ENCODE results near the gene CRMP1. TPM values are rescaled to one million over a fixed set of nuclear protein-coding genes. Genes with fewer than 3 reads are reported as not detected.

CRMP1 gene
- polyA plus RNA-seq, 1 donor from 2014 or later: not detected

DNA sequence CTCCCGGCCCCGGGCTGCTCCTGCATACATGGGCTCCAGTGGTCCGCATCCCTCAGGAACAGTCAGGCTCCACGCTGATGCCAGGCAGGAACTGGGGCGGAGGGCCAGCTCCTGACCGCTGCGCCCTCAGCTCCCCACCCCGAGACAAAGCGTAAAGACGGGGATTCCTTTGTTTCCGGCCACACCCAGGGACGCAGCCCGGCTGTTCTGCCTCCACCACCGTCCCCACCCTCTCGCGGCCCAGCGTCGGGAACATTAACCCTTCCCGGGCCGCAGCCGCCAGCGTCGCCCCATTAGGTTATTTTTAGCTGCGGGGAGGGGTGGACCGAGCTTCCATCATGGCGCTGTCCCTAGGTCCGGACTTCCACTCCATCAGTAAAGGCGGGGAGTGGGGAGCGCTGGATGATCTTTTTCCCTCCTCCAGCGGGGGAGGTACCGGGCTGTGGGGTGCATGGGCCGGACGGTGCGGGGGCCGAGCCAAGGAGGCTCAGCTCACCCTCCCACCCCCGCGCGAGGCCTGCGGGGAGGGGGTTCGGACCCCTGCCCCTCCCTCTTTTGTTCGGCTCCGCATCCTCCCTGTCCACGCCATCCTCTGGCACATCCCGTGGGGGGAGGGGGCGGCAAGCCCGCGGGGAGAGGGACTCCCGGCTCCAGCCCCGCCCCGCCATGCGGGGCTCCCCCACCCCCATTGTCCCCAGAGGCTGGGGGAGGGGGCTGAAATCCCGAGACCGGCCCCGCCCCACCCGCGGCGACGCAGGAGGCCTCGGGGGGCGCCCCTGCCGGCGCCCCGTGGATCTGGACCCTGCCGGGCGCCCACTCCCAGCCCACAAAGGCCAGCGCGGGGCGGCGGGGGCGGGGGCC lies 5.3 kb downstream of the CRMP1 start:
- H3K4me3 Mint-ChIP-seq: no peak overlapping the region
- H3K27me3 Mint-ChIP-seq: peaks cover 41% of the 10 kb centered on the region
- peaks cover 0 to 2% (median 0%) of the 10 kb centered on the region in 3 donors for H3K4me1 Mint-ChIP-seq
- H3K36me3 Mint-ChIP-seq: no peaks in the 10 kb centered on the region
- H3K27ac Mint-ChIP-seq: no peak overlapping the region
- peaks cover 0 to 3% (median 2%) of the 10 kb centered on the region in 3 donors for H3K9me3 Mint-ChIP-seq

DNA sequence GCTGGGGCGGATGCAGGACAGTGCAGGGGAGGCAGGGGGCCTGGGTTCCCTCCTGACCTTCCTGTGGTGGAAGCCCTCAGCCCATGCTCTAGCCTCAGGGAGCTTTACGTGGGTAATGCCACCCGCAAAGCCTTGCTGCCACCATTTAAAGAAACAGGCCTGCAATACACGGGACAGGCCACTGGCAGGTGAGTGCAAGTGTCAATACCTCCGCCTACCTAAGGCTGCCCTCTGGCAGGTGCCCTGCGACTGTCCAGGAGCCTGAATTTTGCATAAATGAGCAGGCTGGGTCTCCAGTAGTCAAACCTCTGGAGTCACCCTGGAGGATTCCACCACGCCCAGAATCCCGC lies 5.9 kb downstream of the CRMP1 start:
- H3K27ac Mint-ChIP-seq: no peak overlapping the region
- H3K27me3 Mint-ChIP-seq: peaks cover 39% of the 10 kb centered on the region
- H3K4me3 Mint-ChIP-seq: no peak overlapping the region
- peaks cover 0 to 3% (median 2%) of the 10 kb centered on the region in 3 donors for H3K9me3 Mint-ChIP-seq
- no peaks in the 10 kb centered on the region for H3K36me3 Mint-ChIP-seq
- H3K4me1 Mint-ChIP-seq: peaks cover 0 to 2% (median 0%) of the 10 kb centered on the region in 3 donors

DNA sequence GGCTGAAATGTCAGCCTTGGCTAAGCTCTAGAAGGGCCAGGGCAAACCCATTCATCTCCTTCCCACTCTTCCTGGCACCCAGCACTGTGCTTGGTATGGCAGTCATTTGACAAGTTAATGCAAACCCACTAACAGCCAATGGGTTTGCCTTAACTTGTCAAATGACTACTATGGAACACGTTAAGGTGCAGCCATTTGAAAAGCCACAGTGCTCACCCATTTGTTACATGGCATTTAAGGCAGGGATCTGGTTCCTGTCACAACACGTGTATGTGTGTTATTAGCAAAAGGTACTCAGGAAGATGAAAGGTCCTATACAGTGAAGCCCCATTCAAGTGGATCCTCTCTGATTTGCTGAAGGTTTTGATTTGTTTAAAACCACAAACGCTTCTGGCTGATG lies 7.2 kb downstream of the CRMP1 start:
- H3K9me3 Mint-ChIP-seq: peaks cover 0 to 5% (median 3%) of the 10 kb centered on the region in 3 donors
- no peak overlapping the region for H3K4me3 Mint-ChIP-seq
- H3K36me3 Mint-ChIP-seq: no peaks in the 10 kb centered on the region
- no peaks in the 10 kb centered on the region for H3K4me1 Mint-ChIP-seq
- no peak overlapping the region for H3K27ac Mint-ChIP-seq
- H3K27me3 Mint-ChIP-seq: peaks cover 29% of the 10 kb centered on the region

DNA sequence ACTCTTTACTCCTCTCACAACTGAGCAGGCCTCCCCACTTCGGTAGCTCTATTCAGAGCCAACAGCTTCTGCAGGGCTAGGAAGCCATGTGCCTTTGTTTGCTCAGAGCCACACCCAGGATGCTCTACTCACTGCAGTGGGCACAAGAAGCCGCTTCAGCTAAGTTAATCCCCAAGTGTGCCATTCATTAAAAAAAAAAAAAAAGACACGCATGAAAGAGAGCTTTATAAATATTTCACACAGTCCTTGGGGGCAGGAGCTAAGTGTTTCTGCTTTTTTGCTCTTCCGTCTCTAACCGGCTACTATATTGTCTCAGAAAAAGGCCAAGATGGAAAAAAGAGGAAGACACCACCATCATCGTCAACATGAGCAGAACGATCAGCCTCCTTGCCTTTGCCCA lies 8.1 kb downstream of the CRMP1 start:
- Mint-ChIP-seq H3K36me3 (no peaks in the 10 kb centered on the region), H3K27me3 (peaks cover 25% of the 10 kb centered on the region), H3K4me3 (no peak overlapping the region), H3K27ac (no peak overlapping the region), H3K9me3 (peaks cover 0 to 5% (median 3%) of the 10 kb centered on the region in 3 donors), H3K4me1 (no peaks in the 10 kb centered on the region)

DNA sequence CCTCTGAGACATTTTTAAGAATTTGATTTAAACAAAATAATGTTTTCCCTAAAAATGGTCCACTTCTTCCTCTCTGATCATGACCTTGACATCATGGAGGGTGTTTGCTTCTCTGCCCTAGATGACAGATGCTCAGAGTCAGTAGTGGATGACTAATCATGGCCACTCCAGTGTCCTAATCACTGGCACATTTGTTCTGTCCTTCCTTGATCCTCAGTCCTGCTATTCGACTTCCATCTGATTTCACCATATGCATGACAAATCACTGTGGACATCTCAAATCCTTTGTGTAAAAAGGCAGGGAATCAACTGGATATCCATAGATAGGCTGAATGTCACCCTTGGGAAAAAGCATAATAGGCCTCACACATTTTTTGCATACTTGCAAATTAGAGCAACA lies 9.0 kb downstream of the CRMP1 start:
- no peak overlapping the region for H3K27ac Mint-ChIP-seq
- H3K36me3 Mint-ChIP-seq: no peaks in the 10 kb centered on the region
- H3K4me1 Mint-ChIP-seq: no peaks in the 10 kb centered on the region
- H3K27me3 Mint-ChIP-seq: peaks cover 16% of the 10 kb centered on the region
- H3K4me3 Mint-ChIP-seq: no peak overlapping the region
- peaks cover 0 to 6% (median 3%) of the 10 kb centered on the region in 3 donors for H3K9me3 Mint-ChIP-seq

DNA sequence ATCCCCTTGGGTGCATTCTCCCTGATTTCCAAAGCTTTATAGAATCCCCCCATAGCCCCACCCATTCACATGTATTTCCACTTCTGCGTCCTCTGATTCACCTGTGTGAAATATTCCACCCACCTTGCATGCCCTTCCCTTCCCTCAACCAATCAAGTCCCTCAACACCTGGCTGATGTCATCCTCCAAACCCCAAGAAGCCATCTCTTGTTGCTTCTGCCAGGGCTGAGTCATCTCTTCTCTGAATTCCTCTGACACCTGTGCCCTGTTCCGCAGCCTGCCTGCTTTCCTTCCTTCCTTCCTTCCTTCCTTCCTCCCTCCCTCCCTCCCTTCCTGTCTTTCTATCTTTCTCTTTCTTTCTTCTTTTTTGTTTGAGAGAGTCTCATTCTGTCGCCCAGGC lies 9.9 kb downstream of the CRMP1 start:
- no peaks in the 10 kb centered on the region for H3K4me1 Mint-ChIP-seq
- peaks cover 14% of the 10 kb centered on the region for H3K27me3 Mint-ChIP-seq
- H3K36me3 Mint-ChIP-seq: no peaks in the 10 kb centered on the region
- H3K4me3 Mint-ChIP-seq: no peak overlapping the region
- peaks cover 0 to 8% (median 3%) of the 10 kb centered on the region in 3 donors for H3K9me3 Mint-ChIP-seq
- H3K27ac Mint-ChIP-seq: no peak overlapping the region

DNA sequence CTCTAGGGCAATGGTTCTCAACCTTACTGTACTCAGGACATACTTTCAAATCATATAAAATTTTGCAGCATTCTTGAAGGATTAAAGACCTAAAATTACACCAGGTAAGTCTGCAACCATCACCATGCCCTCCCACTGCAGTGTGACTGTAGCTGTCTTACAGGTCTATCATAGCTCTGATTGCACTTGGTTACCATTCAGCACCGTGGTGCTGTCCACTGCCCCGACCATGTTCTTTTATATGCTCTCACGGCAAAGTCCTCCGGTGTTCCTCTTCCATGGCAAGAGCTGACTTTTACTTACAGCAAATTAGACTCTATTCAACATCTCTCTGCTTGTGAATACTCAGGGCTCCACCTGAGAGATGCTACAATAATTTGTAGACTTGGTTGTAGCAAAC lies 11.5 kb downstream of the CRMP1 start:
- no peaks in the 10 kb centered on the region for H3K4me1 Mint-ChIP-seq
- peaks cover 0 to 8% (median 3%) of the 10 kb centered on the region in 3 donors for H3K9me3 Mint-ChIP-seq
- no peak overlapping the region for H3K27ac Mint-ChIP-seq
- peaks cover 9% of the 10 kb centered on the region for H3K27me3 Mint-ChIP-seq
- no peaks in the 10 kb centered on the region for H3K36me3 Mint-ChIP-seq
- no peak overlapping the region for H3K4me3 Mint-ChIP-seq

DNA sequence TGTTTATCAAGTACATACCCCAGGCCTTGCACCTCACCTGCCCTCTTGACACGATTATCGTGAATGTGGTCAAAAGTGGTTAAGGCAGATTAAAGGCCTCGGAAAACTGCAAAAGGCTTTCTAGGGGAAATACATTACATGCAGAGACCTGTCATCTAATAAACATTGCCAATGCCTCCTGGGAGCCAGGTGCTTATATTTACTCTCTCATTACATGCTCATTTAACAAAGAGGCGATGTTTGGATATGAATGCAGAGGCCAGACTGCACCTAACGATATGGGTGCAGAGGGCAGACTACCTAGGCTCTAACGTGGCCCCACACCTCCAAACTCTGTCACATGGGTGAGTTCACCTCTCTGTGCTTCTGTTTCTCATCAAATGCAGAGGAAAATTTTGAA lies 14.5 kb downstream of the CRMP1 start:
- Mint-ChIP-seq H3K4me3 (no peak overlapping the region), H3K27ac (no peak overlapping the region), H3K9me3 (peaks cover 0 to 7% (median 0%) of the 10 kb centered on the region in 3 donors), H3K4me1 (no peaks in the 10 kb centered on the region), H3K36me3 (no peaks in the 10 kb centered on the region), H3K27me3 (peaks cover 1% of the 10 kb centered on the region)

DNA sequence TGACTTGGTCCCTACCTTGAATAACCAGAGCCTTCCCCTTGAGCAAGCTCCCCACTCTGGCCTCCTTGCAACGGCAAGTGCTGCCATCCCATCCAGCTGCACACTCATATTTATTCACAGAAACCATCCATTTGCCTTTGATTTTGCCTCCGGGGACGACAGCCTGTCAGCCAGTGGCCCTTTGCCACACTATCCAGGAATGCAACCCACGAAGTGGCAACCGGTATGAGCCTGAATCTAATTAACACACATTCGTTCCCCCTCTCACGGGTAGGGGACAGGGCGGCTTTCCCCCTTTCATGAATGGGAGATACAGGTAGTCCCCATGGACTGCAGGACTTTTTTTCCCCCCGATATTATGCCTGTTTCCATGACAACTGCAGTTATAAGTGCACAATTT lies 15.5 kb downstream of the CRMP1 start:
- Mint-ChIP-seq H3K9me3 (peaks cover 0 to 12% (median 0%) of the 10 kb centered on the region in 3 donors), H3K4me1 (no peaks in the 10 kb centered on the region), H3K27me3 (no peaks in the 10 kb centered on the region), H3K27ac (no peak overlapping the region), H3K36me3 (no peaks in the 10 kb centered on the region), H3K4me3 (peak overlapping the region in 1 of 4 donors; percentile 44)

DNA sequence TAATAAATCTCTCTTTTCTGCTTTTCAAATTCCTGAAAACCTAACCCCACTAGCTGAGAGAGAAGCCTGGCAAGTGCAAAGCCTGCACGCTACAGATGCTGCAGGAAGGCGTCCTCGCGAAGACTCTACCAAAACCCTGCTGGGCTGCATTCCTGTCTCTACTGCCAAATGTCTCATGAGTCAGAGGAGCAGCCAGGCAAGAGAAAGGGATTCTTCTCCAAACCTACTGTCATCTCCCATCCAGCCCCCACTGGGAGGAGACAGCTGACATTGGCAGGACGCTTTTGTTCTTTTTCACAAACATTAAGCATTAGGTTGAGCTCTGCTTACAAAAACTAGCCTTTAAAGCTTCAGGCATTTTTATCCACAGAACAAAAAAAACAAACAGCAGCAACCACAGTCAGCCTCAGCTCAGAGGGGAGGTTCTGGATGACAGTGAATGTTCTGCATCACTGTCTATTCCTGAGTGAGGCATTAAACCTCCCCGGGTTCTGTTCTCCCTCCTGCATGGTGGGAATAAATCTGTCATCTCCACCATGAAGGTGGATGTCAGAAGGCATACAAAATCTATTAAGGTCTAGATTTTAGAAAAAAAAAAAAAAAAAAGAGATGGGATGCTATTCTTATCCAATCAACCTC lies 18.0 kb downstream of the CRMP1 start:
- H3K9me3 Mint-ChIP-seq: peaks cover 0 to 11% (median 0%) of the 10 kb centered on the region in 3 donors
- H3K27ac Mint-ChIP-seq: no peak overlapping the region
- peaks cover 7% of the 10 kb centered on the region for H3K27me3 Mint-ChIP-seq

DNA sequence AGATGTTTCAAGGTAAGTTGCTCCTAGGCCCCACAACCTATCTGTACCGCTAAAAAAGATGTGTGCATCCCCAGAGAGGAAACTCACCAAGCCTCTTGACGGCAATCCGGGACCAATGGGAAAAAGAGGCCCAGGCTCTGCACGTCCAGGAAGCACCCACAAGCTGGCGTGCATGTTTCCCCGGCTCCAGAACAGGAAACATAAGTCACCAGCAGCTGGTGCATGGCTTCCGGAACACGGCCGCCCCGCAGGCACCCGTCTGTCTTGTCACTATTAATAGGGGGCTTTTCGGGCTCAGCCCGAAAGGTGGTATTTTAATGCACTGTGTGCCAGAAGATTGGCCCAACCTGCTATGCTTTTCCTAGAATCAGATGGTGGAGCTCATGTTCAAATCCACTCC lies 22.2 kb downstream of the CRMP1 start:
- Mint-ChIP-seq H3K9me3 (peaks cover 0 to 8% (median 0%) of the 10 kb centered on the region in 3 donors), H3K27me3 (peaks cover 15% of the 10 kb centered on the region), H3K4me1 (peaks cover 0 to 5% (median 3%) of the 10 kb centered on the region in 3 donors), H3K36me3 (no peaks in the 10 kb centered on the region), H3K4me3 (no peak overlapping the region), H3K27ac (no peak overlapping the region)

More for the DNA sequence above, 18.0 kb downstream of the CRMP1 start:
- Mint-ChIP-seq H3K4me1 (peaks cover 0 to 5% (median 0%) of the 10 kb centered on the region in 3 donors), H3K36me3 (no peaks in the 10 kb centered on the region), H3K4me3 (no peak overlapping the region)

DNA sequence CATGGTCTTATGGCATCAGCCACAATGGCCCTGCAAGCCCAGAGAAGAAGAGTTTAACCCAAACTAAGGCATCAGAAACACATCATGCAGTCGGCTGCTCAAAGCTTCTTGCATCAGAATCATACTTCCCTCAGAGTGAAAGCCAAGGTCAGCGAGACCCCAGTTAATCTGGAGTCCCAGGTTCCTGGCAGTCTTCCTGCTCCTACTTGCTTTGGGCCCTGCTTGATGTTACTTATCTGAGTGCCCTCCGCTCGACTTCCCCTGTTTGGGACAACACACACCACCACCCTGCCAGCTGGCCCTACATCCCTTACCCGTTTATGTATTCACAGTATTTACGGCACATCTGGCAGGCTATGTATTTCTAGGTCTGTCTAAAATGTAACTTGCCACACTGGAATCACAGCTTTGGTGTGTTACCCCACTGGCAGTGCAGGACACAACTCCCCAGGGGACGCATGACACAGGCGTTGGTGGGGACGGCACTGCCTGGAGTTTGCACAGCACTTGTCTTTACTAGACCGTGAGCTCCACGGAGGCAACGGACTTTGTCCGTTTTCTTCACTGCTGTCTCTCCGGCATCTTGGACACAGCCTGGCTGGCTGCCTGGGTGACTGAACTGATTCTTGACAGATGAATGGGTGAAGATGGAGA lies 22.8 kb downstream of the CRMP1 start:
- H3K4me1 Mint-ChIP-seq: peaks cover 0 to 5% (median 3%) of the 10 kb centered on the region in 3 donors
- peaks cover 15% of the 10 kb centered on the region for H3K27me3 Mint-ChIP-seq
- no peaks in the 10 kb centered on the region for H3K36me3 Mint-ChIP-seq
- H3K4me3 Mint-ChIP-seq: no peak overlapping the region
- H3K9me3 Mint-ChIP-seq: peaks cover 0 to 8% (median 0%) of the 10 kb centered on the region in 3 donors
- H3K27ac Mint-ChIP-seq: no peak overlapping the region

DNA sequence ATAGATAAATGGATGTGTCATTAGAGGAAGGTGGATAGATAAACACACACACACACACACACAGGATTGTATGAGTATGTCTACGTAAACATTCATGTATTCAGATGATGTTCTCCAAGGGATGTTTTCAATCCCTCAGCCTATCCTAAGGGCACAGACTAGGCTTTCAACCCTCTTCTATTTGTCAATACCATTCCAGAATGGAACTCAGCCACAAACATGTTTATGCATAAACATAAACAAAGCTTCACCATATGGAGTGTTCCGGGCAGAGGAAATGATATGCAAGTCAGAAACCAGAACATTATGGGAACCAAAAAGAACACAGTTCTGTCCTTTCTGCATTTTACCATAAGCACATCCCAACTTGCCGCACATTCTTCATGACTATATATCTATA lies 25.0 kb downstream of the CRMP1 start:
- Mint-ChIP-seq H3K4me3 (no peak overlapping the region), H3K9me3 (peaks cover 0 to 4% (median 0%) of the 10 kb centered on the region in 3 donors), H3K27ac (no peak overlapping the region), H3K4me1 (peaks cover 0 to 5% (median 3%) of the 10 kb centered on the region in 3 donors), H3K27me3 (peaks cover 18% of the 10 kb centered on the region), H3K36me3 (peaks cover 2% of the 10 kb centered on the region)

DNA sequence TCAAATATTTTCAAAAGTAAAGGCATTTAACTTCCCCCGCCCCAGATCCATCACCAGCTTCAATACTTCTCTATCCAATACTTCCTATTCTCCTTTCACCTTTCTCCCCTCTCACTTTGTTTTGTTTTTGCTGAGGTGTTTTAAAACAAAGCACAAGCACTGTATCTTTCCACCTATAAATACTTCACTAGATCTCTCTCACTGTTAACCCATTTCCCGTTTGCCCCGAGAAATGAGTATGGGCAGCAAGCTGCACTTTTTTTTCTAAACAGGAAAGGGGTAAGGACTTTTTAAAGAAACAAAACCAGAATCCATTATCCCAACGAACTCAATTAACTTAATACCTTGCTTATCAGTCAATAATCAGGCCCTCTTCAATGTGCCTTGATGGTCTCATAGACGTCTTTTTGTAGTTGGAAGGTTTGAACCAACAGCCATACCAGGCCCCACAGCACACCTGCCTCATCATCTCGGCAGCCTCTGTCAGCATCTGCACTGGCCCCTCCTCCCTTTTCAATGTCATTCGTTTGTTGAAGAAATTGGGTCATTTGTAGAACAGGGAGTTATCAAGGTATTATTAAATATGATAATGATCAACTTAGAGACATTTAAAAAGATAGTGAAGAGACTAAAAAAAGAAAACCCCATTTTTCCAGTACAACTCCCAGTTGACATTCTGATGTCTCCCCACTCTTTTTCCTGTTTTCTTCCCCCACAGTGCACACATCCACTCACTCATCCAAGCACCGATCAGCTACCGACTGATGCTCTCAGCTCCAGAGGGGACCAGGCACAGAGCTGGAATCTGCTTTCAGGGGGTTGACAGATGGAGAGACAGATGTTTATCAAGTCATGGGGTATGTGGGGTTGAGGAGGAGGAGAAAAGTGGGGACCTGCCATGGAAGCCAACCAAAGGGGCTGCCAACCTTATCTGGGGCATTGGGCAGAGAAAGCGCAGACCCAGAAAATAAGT lies 25.8 kb downstream of the CRMP1 start:
- peaks cover 0 to 4% (median 0%) of the 10 kb centered on the region in 3 donors for H3K9me3 Mint-ChIP-seq
- H3K4me1 Mint-ChIP-seq: peaks cover 0 to 5% (median 3%) of the 10 kb centered on the region in 3 donors
- no peak overlapping the region for H3K4me3 Mint-ChIP-seq
- peaks cover 2% of the 10 kb centered on the region for H3K36me3 Mint-ChIP-seq
- peaks cover 18% of the 10 kb centered on the region for H3K27me3 Mint-ChIP-seq
- peak overlapping the region in 1 of 3 donors; percentile 74 for H3K27ac Mint-ChIP-seq

All from IgD-negative memory B cell (primary cell).